Right atrium auricular region (tissue), 2 donors: ENCODE results near the gene SLC26A1. TPM values are rescaled to one million over a fixed set of nuclear protein-coding genes. Genes with fewer than 3 reads are reported as not detected.

ENCODE experiments used
- DNase-seq: peaks from one replicate; pipeline ENCODE4 v3.0.0-alpha.2; 2019; ENCODE audit warnings: low spot score
- H3K27ac ChIP-seq, 2 donors: fragments of 200-600 bp; sonication (generic); 1 replicate in 1 of 2; 2 replicates in 1 of 2; pipeline ENCODE4 v1.5.1; 2016 to 2019
- H3K27me3 ChIP-seq, 2 donors: fragments of 200-600 bp; sonication (generic); one replicate each; pipeline versions ENCODE4 v1.5.1 to v1.6.0; 2017 to 2019
- H3K36me3 ChIP-seq: fragments of 200-600 bp; sonication (generic); one replicate; pipeline ENCODE4 v1.5.1; 2016
- H3K4me1 ChIP-seq, 2 donors: fragments of 200-600 bp; sonication (generic); one replicate each; pipeline versions ENCODE4 v1.5.1 to v1.6.0; 2017 to 2019
- H3K4me3 ChIP-seq, 2 donors: fragments of 200-600 bp; sonication (generic); 1 replicate in 1 of 2; 2 replicates in 1 of 2; pipeline ENCODE4 v1.5.1; 2017 to 2019; ENCODE audit warnings: mild to moderate bottlenecking in 1 of 2, moderate library complexity in 1 of 2
- H3K9me3 ChIP-seq, 2 donors: fragments of 200-600 bp; sonication (generic); one replicate each; pipeline ENCODE4 v1.5.1; 2019
- CTCF ChIP-seq, 2 donors: fragments of 200-600 bp; sonication (generic); IDR thresholded peaks; one replicate each; pipeline ENCODE4 v1.5.1; 2019; ENCODE audit warnings: antibody characterized with exemption in 2 of 2
- total RNA-seq, 2 donors: library from RNA; depleted of rRNA; stranded (reverse); fragments of >200 nt; gene quantifications; one replicate each; pipeline ENCODE4 v1.1.0, GENCODE V29; 2016

The SLC26A1 gene
- total RNA-seq, result not detected

GRCh38 chr4:993111-994029 lies at the start of gene SLC26A1:
Gene SLC26A1 (minus strand): TSS chr4:993404. CDS start chr4:991703, 1,701 bp downstream.
- Histone ChIP-seq H3K27ac (no peak within 1 kb of the TSS), H3K4me3 (no peak within 1 kb of the TSS), H3K4me1 (peaks cover 0 to 17% of the 10 kb centered on the region in 2 donors), H3K9me3 (no peaks in the 10 kb centered on the region), H3K27me3 (no peaks in the 10 kb centered on the region), H3K36me3 (no peaks in the 10 kb centered on the region)
- TF ChIP-seq CTCF (IDR thresholded peaks at IDR 0.05), result no peak
- DNase-seq, result no peak

GRCh38 chr4:1042352-1043055 lies 49.3 kb upstream of the SLC26A1 start:
- Histone ChIP-seq H3K4me3 (no peak overlapping the region), H3K9me3 (no peaks in the 10 kb centered on the region), H3K36me3 (no peaks in the 10 kb centered on the region), H3K27me3 (peaks cover 0 to 8% of the 10 kb centered on the region in 2 donors), H3K27ac (no peak overlapping the region), H3K4me1 (peaks cover 0 to 37% of the 10 kb centered on the region in 2 donors)
- DNase-seq, result no peak
- no peak for TF ChIP-seq CTCF (IDR thresholded peaks at IDR 0.05)

GRCh38 chr4:1041936-1042330 lies 48.7 kb upstream of the SLC26A1 start:
- TF ChIP-seq CTCF (IDR thresholded peaks at IDR 0.05), result no peak
- Histone ChIP-seq H3K36me3 (no peaks in the 10 kb centered on the region), H3K4me1 (peaks cover 0 to 31% of the 10 kb centered on the region in 2 donors), H3K27me3 (peaks cover 0 to 8% of the 10 kb centered on the region in 2 donors), H3K27ac (no peak overlapping the region), H3K9me3 (no peaks in the 10 kb centered on the region), H3K4me3 (no peak overlapping the region)
- DNase-seq, result no peak

- no peak for DNase-seq
- no peak overlapping the region for H3K4me3 ChIP-seq
- H3K27me3 ChIP-seq, result peaks cover 0 to 8% of the 10 kb centered on the region in 2 donors
- H3K36me3 ChIP-seq, result no peaks in the 10 kb centered on the region
- H3K9me3 ChIP-seq, result no peaks in the 10 kb centered on the region
- peaks cover 0 to 28% of the 10 kb centered on the region in 2 donors for H3K4me1 ChIP-seq
- TF ChIP-seq CTCF (IDR thresholded peaks at IDR 0.05), result no peak
- H3K27ac ChIP-seq, result no peak overlapping the region
These were observed 48.1 kb upstream of the SLC26A1 start for GRCh38 chr4:1041147-1041935.

- TF ChIP-seq CTCF (IDR thresholded peaks at IDR 0.05), result no peak
- H3K4me1 ChIP-seq, result peaks cover 0 to 28% of the 10 kb centered on the region in 2 donors
- H3K9me3 ChIP-seq, result no peaks in the 10 kb centered on the region
- no peaks in the 10 kb centered on the region for H3K36me3 ChIP-seq
- H3K4me3 ChIP-seq, result no peak overlapping the region
- H3K27ac ChIP-seq, result no peak overlapping the region
- peaks cover 0 to 8% of the 10 kb centered on the region in 2 donors for H3K27me3 ChIP-seq
- no peak for DNase-seq
These were observed 47.3 kb upstream of the SLC26A1 start for GRCh38 chr4:1040344-1041146.
